Epithelial cell of proximal tubule (primary cell): Measurements from ENCODE around the gene HTR2B. TPM values are rescaled to one million over a fixed set of nuclear protein-coding genes. Genes with fewer than 3 reads are reported as not detected.

Experiments
- DNase-seq: peaks from one replicate; pipeline ENCODE4 v3.0.0-alpha.2; 2011; ENCODE audit warnings: low read depth
- H3K4me3 ChIP-seq: 2 replicates; pipeline ENCODE4 v1.5.1; 2011; ENCODE audit warnings: low read depth, mild to moderate bottlenecking, low read length
- CTCF ChIP-seq: conservative IDR thresholded peaks from 2 replicates; pipeline ENCODE4 v1.5.1; 2012; ENCODE audit warnings: low read depth, mild to moderate bottlenecking, low read length
- total RNA-seq: library from RNA; depleted of rRNA; stranded (reverse); fragments of >200 nt; gene quantifications from 2 replicates; pipeline ENCODE4 v1.2.3, GENCODE V29; 2015

Gene HTR2B
- total RNA-seq, 1 donor from 2014 or later, result not detected

DNA sequence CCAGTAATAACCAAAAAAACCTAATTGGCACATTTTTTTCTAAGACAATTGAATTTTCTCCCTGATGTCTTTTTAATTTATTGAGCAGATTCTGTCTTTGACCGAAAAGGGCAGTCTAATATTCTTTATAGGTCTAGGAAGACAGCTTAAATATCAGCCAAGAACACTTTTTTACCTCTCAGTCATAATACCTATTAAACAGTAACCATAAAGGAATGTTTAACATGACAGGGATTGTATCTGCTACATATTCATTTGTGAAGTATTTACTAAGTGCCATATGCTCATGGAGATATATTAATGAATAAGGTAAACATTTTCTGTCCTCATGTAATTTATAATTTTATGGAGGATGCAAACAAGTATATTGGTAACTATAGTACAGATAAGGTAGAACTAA is 3.1 kb upstream of the HTR2B start:
- TF ChIP-seq CTCF, result no peak
- DNase-seq, result no peak
- no peak overlapping the region for H3K4me3 ChIP-seq

DNA sequence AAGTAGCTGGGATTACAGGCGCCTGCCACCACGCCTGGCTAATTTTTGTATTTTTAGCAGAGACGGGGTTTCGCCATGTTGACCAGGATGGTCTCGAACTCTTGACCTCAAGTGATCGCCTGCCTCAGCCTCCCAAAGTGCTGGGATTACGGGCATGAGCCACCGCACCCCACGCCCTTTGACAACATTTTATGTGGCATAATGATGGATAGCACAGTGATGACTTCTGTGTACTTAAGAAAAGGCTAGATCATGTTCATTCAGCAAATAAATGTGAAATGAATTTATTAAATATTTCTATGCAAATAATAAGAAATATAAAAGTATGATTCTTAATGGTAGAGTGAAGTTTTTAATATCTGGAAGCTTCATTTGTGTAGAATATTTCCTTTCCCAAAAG is 2.6 kb upstream of the HTR2B start:
- TF ChIP-seq CTCF, result no peak
- H3K4me3 ChIP-seq, result no peak overlapping the region
- no peak for DNase-seq

GRCh38 chr2:231126123-231126522 is 1.3 kb upstream of the HTR2B start:
- H3K4me3 ChIP-seq, result no peak overlapping the region
- DNase-seq, result no peak
- TF ChIP-seq CTCF, result no peak

GRCh38 chr2:231123362-231123898 is 1.4 kb downstream of the HTR2B start:
- H3K4me3 ChIP-seq, result no peak overlapping the region
- TF ChIP-seq CTCF, result no peak
- DNase-seq, result no peak

GRCh38 chr2:231118614-231118942 is 6.3 kb downstream of the HTR2B start:
- TF ChIP-seq CTCF, result no peak
- no peak overlapping the region for H3K4me3 ChIP-seq
- no peak for DNase-seq

GRCh38 chr2:231117922-231118613 is 6.8 kb downstream of the HTR2B start:
- H3K4me3 ChIP-seq, result no peak overlapping the region
- no peak for TF ChIP-seq CTCF
- no peak for DNase-seq

DNA sequence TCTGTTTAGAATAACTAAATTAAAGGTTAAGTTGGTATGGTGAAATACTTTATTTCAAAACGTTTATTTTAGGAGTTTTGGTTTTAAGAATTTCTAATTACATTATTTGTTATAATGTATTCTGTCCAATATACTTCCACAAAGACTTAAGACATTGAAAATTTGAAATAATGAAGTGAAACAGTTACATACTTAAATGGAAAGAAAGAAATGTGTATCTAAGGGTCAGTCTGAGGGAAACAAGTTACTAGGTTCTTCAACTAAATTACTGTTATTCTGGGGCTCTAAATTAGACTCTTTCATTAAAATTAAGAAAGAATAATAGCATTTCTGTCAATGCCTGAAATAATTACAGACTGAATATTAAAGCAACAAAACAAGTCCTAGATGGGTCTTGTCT is 7.7 kb downstream of the HTR2B start:
- no peak for TF ChIP-seq CTCF
- no peak overlapping the region for H3K4me3 ChIP-seq
- DNase-seq, result no peak
